SK-N-SH (cell line): ENCODE results near the gene ICA1. TPM values are rescaled to one million over a fixed set of nuclear protein-coding genes. Genes with fewer than 3 reads are reported as not detected.

ENCODE experiments used
- CTCF ChIA-PET: fragments of 300-600, 350-600 bp; formaldehyde crosslinking; extraction: SDS; loops from one replicate; lab custom pipeline; 2021; lab: Yijun Ruan, JAX
- POLR2A ChIA-PET: fragments of 350-600 bp; sonication (Branson Sonifier 250); formaldehyde crosslinking; extraction: SDS; loops from one replicate; lab custom pipeline; 2020; ENCODE audit warnings: antibody characterized with exemption, inconsistent platforms; lab: Yijun Ruan, JAX
- DNase-seq: peaks from one replicate; pipeline ENCODE4 v3.0.0; 2012
- H2AFZ ChIP-seq: fragments of 200-600 bp; sonication (generic); 2 replicates; pipeline ENCODE4 v1.8.1; 2016; ENCODE audit warnings: antibody characterized with exemption, mild to moderate bottlenecking, low read depth
- H3F3A ChIP-seq: fragments of 200-600 bp; sonication (generic); replicated peaks from 2 replicates; pipeline ENCODE3; 2016; ENCODE audit warnings: antibody characterized with exemption, mild to moderate bottlenecking; ENCODE audit not compliant: insufficient read depth
- H3K27ac ChIP-seq, 2 experiments: fragments of 200-500 bp in 1 of 2; fragments of 200-600 bp in 1 of 2; sonication (Bioruptor generic) in 1 of 2; sonication (generic), shearing (Covaris generic) in 1 of 2; 2 replicates each; pipeline versions ENCODE4 v1.5.1 to v1.6.1; 2014 to 2016; ENCODE audit warnings: low read depth in 2 of 2, inconsistent platforms in 1 of 2, low read length in 1 of 2, mild to moderate bottlenecking in 1 of 2, mixed read lengths in 1 of 2
- H3K27me3 ChIP-seq: fragments of 200-600 bp; sonication (generic), shearing (Covaris generic); 2 replicates; pipeline ENCODE4 v1.6.1; 2016; ENCODE audit warnings: mixed run types; ENCODE audit not compliant: insufficient read depth
- H3K36me3 ChIP-seq, 2 experiments: fragments of 200-500 bp in 1 of 2; fragments of 200-600 bp in 1 of 2; sonication (Bioruptor generic) in 1 of 2; sonication (generic) in 1 of 2; replicated peaks in 1 of 2; 2 replicates each; pipeline versions ENCODE3 to v1.5.1; 2014 to 2016; ENCODE audit warnings: low read length in 1 of 2, mild to moderate bottlenecking in 1 of 2; ENCODE audit not compliant: insufficient read depth in 2 of 2, control insufficient read depth in 1 of 2
- H3K4me1 ChIP-seq, 2 experiments: fragments of 200-500 bp in 1 of 2; fragments of 200-600 bp in 1 of 2; sonication (Bioruptor generic) in 1 of 2; sonication (generic), shearing (Covaris generic) in 1 of 2; 2 replicates each; pipeline versions ENCODE4 v1.5.1 to v1.6.1; 2014 to 2016; ENCODE audit warnings: low read depth in 1 of 2, low read length in 1 of 2, mixed run types in 1 of 2; ENCODE audit not compliant: insufficient read depth in 2 of 2, control insufficient read depth in 1 of 2
- H3K4me2 ChIP-seq: fragments of 200-600 bp; sonication (generic), shearing (Covaris generic); 2 replicates; pipeline ENCODE4 v1.6.1; 2017; ENCODE audit warnings: mixed run types
- H3K4me3 ChIP-seq, 2 experiments: fragments of 200-500 bp in 1 of 2; fragments of 200-600 bp in 1 of 2; sonication (Bioruptor generic) in 1 of 2; sonication (generic), shearing (Covaris generic) in 1 of 2; 2 replicates each; pipeline versions ENCODE4 v1.5.1 to v1.8.1; 2014 to 2016; ENCODE audit warnings: low read depth in 2 of 2, inconsistent platforms in 1 of 2, low read length in 1 of 2, mild to moderate bottlenecking in 1 of 2, mixed read lengths in 1 of 2, moderate library complexity in 1 of 2
- H3K79me2 ChIP-seq: fragments of 200-600 bp; sonication (generic); 2 replicates; pipeline ENCODE4 v1.8.1; 2017; ENCODE audit warnings: mild to moderate bottlenecking; ENCODE audit not compliant: insufficient read depth
- H3K9ac ChIP-seq: fragments of 200-600 bp; sonication (generic); 2 replicates; pipeline ENCODE4 v1.6.1; 2017; ENCODE audit warnings: mixed run types
- H3K9me2 ChIP-seq: fragments of 200-600 bp; sonication (generic); 2 replicates; pipeline ENCODE4 v1.6.1; 2017; ENCODE audit warnings: mixed run types
- H3K9me3 ChIP-seq: fragments of 200-600 bp; sonication (generic); 2 replicates; pipeline ENCODE4 v1.6.1; 2017; ENCODE audit warnings: mixed run types, mild to moderate bottlenecking, moderate library complexity
- H4K20me1 ChIP-seq: fragments of 200-600 bp; sonication (generic); 2 replicates; pipeline ENCODE4 v1.6.1; 2017; ENCODE audit warnings: mild to moderate bottlenecking, mixed run types; ENCODE audit not compliant: insufficient read depth
- CHD2 ChIP-seq: fragments of 150-350 bp; IDR thresholded peaks from 2 replicates; pipeline ENCODE4 v1.6.1; 2018; ENCODE audit warnings: low read length; ENCODE audit not compliant: partially characterized antibody
- EP300 ChIP-seq, 2 experiments: IDR thresholded peaks; 2 replicates each; pipeline versions ENCODE4 v1.4.0 to v1.6.1; 2012; ENCODE audit warnings: borderline replicate concordance in 1 of 2, low read depth in 1 of 2, low read length in 1 of 2
- FOSL2 ChIP-seq: IDR thresholded peaks from 2 replicates; pipeline ENCODE4 v1.4.0; 2012; ENCODE audit warnings: low read depth, mild to moderate bottlenecking, moderate library complexity, borderline replicate concordance
- GABPA ChIP-seq: IDR thresholded peaks from 2 replicates; pipeline ENCODE4 v1.4.0; 2012; ENCODE audit warnings: low read depth, mild to moderate bottlenecking
- GATA2 ChIP-seq: sonication (generic); formaldehyde crosslinking; IDR thresholded peaks from 2 replicates; pipeline ENCODE4 v1.5.0; 2020; ENCODE audit warnings: mild to moderate bottlenecking, missing genetic modification reagents
- MXI1 ChIP-seq: IDR thresholded peaks from 2 replicates; pipeline ENCODE4 v1.6.1; 2012; ENCODE audit warnings: mild to moderate bottlenecking, low read depth, low read length, improper control_type of control experiment
- NRF1 ChIP-seq: IDR thresholded peaks from 2 replicates; pipeline ENCODE4 v1.6.1; 2012; ENCODE audit warnings: low read depth, mild to moderate bottlenecking, low read length
- RAD21 ChIP-seq: IDR thresholded peaks from 2 replicates; pipeline ENCODE4 v1.6.1; 2012; ENCODE audit warnings: mild to moderate bottlenecking, low read length
- RCOR1 ChIP-seq: fragments of 150-350 bp; IDR thresholded peaks from 2 replicates; pipeline ENCODE4 v1.6.1; 2017; ENCODE audit warnings: antibody characterized with exemption, low read length
- RFX5 ChIP-seq: IDR thresholded peaks from 2 replicates; pipeline ENCODE4 v1.6.1; 2012; ENCODE audit warnings: mild to moderate bottlenecking, improper control_type of control experiment, low read length
- RXRA ChIP-seq: IDR thresholded peaks from 2 replicates; pipeline ENCODE4 v1.4.0; 2012; ENCODE audit warnings: low read depth, mild to moderate bottlenecking, borderline replicate concordance
- SIN3A ChIP-seq: IDR thresholded peaks from 2 replicates; pipeline ENCODE4 v1.6.1; 2012; ENCODE audit warnings: low read depth, mild to moderate bottlenecking, low read length, moderate library complexity, borderline replicate concordance
- SMC3 ChIP-seq: IDR thresholded peaks from 2 replicates; pipeline ENCODE4 v1.6.1; 2012; ENCODE audit warnings: low read depth, low read length, improper control_type of control experiment
- TEAD4 ChIP-seq: IDR thresholded peaks from 2 replicates; pipeline ENCODE4 v1.4.0; 2012; ENCODE audit warnings: mild to moderate bottlenecking, borderline replicate concordance; ENCODE audit not compliant: insufficient read depth
- USF1 ChIP-seq: IDR thresholded peaks from 2 replicates; pipeline ENCODE4 v1.4.0; 2012; ENCODE audit warnings: low read depth, borderline replicate concordance
- ZBTB33 ChIP-seq: IDR thresholded peaks from 2 replicates; pipeline ENCODE4 v1.4.0; 2012; ENCODE audit warnings: low read depth, borderline replicate concordance
- WGBS: methylation state at CpG from one replicate; pipeline ENCODE4 v1.1.6; 2017; ENCODE audit warnings: low lambda C conversion rate; 5-methylcytosine and 5-hydroxymethylcytosine counted together
- polyA plus RNA-seq, 3 experiments: library from polyadenylated mRNA; depleted of rRNA; stranded (reverse); fragments of >200 nt; gene quantifications; 2 replicates each; pipeline ENCODE4 v1.2.3, GENCODE V29; 2012

Gene ICA1
- polyA plus RNA-seq, 1 of the 3 experiments (the other 2 are of a cell fraction), result 2.4 TPM

- Histone ChIP-seq H4K20me1 (no peaks in the 10 kb centered on the region), H3K4me3 (no peak overlapping the region), H3K36me3 (peaks cover 0 to 36% of the 10 kb centered on the region in 2 experiments), H3K9ac (no peak overlapping the region), H3K27me3 (no peaks in the 10 kb centered on the region), H3K79me2 (no peaks in the 10 kb centered on the region), H3F3A (no peaks in the 10 kb centered on the region), H3K4me1 (peaks cover 0 to 74% of the 10 kb centered on the region in 2 experiments; a peak in 2 of 4 replicates), H3K4me2 (no peak overlapping the region), H3K9me2 (no peaks in the 10 kb centered on the region), H2AFZ (no peak overlapping the region), H3K9me3 (no peaks in the 10 kb centered on the region), H3K27ac (peak overlapping the region in 1 of 2 experiments; percentile 100; a peak in 3 of 4 replicates)
- ChIA-PET POLR2A (interaction anchor here (0.8 to 6.6 kb wide), 13 partner anchors 9 to 615 kb away, joined by 3 to 229 read pairs (median 6); partner anchors contain the start of gene ICA1), CTCF (interaction anchor here (0.9 to 10.3 kb wide), 14 partner anchors 11 to 632 kb away, joined by 3 to 83 read pairs (median 6); no protein-coding TSS in a partner anchor)
- TF ChIP-seq SMC3 (no peak), ZBTB33 (no peak), RXRA (no peak), FOSL2 (no peak), GATA2 (CRISPR knock-in tag) (peak; percentile 82), RAD21 (no peak), TEAD4 (no peak), MXI1 (no peak), GABPA (no peak), RCOR1 (peak; percentile 61; the same call in 1 of the 2 replicates), SIN3A (no peak), EP300 (IDR thresholded peaks at IDR 0.05; ENCODE audit: borderline replicate concordance in 1 of 2, low read depth in 1 of 2, low read length in 1 of 2) (peak in 1 of 2 experiments; percentile 91; a peak in 2 of 4 replicates), CHD2 (no peak)
- no peak for DNase-seq
Observed at GRCh38 chr7:8228068-8228467, 33.9 kb downstream of the ICA1 start.

- no peak for DNase-seq
- H4K20me1 ChIP-seq, result no peaks in the 10 kb centered on the region
- TF ChIP-seq NRF1 (no peak), RFX5 (no peak), USF1 (no peak), GATA2 (CRISPR knock-in tag) (no peak)
- TF ChIP-seq, all 33 proteins: peak for 0
Observed at GRCh38 chr7:8227261-8227660, 34.7 kb downstream of the ICA1 start.

More at GRCh38 chr7:8227261-8227660, 34.7 kb downstream of the ICA1 start:
- H3K36me3 ChIP-seq, result peaks cover 0 to 38% of the 10 kb centered on the region in 2 experiments
- WGBS, result 68% methylated on average over 3 of the region's 3 CpGs
- no peaks in the 10 kb centered on the region for H3K27me3 ChIP-seq
- no peak overlapping the region for H3K4me2 ChIP-seq
- peaks cover 0 to 70% of the 10 kb centered on the region in 2 experiments; a peak in 2 of 4 replicates for H3K4me1 ChIP-seq
- no peak overlapping the region for H3K4me3 ChIP-seq
- H3K9me3 ChIP-seq, result no peaks in the 10 kb centered on the region
- H3K79me2 ChIP-seq, result no peaks in the 10 kb centered on the region
- peak overlapping the region in 1 of 2 experiments; percentile 100; a peak in 2 of 4 replicates for H3K27ac ChIP-seq
- H2AFZ ChIP-seq, result no peak overlapping the region
- POLR2A ChIA-PET, result interaction anchor here (6.6 kb wide), 1 partner anchor 34 kb away, joined by 229 read pairs; the partner anchor contains the start of gene ICA1
- CTCF ChIA-PET, result interaction anchor here (1.0 to 10.3 kb wide), 4 partner anchors 10 to 1124 kb away, joined by 3 to 83 read pairs (median 12); no protein-coding TSS in a partner anchor
- H3F3A ChIP-seq, result no peaks in the 10 kb centered on the region
- no peak overlapping the region for H3K9ac ChIP-seq
- H3K9me2 ChIP-seq, result no peaks in the 10 kb centered on the region
